Panc1 (cell line): ENCODE results near the gene ADAM21. TPM values are rescaled to one million over a fixed set of nuclear protein-coding genes. Genes with fewer than 3 reads are reported as not detected.
"Not testable (repeated sequence)": the region's sequence is repeated elsewhere in the genome, so short reads cannot be mapped to it uniquely, and the experiment has no call there.

ENCODE experiments used
- ATAC-seq: fragments of 200-7000 bp; cut with Tn5 transposase; 2 replicates; pipeline ENCODE4 v1.9.1; 2020; ENCODE audit warnings: mild to moderate bottlenecking, moderate library complexity
- BruUV-seq: library from RNA; stranded (reverse); fragments of 400-500 nt; replicated peaks from 2 replicates; lab custom pipeline; 2021; lab: Mats Ljungman, UMichigan
- CTCF ChIA-PET: fragments of 300-600 bp; sonication (Branson Sonifier 250); formaldehyde crosslinking; loops from one replicate; lab custom pipeline; 2022; ENCODE audit warnings: antibody characterized with exemption; lab: Charles Lee
- POLR2A ChIA-PET: fragments of 300-600 bp; sonication (Branson Sonifier 250); formaldehyde crosslinking; loops from one replicate; lab custom pipeline; 2022; ENCODE audit warnings: antibody characterized with exemption; lab: Charles Lee
- DNase-seq: peaks from one replicate; pipeline ENCODE4 v3.0.0-alpha.2; 2010; ENCODE audit warnings: low read depth, low spot score
- H3K27ac ChIP-seq: 2 replicates; pipeline ENCODE4 v1.5.1; 2011; ENCODE audit warnings: mild to moderate bottlenecking, low read length, inconsistent platforms
- H3K27me3 ChIP-seq: fragments of 200-500 bp; sonication (Bioruptor generic); 2 replicates; pipeline ENCODE4 v1.6.0; 2014; ENCODE audit warnings: low read length, inconsistent platforms; ENCODE audit not compliant: control insufficient read depth, insufficient read depth
- H3K36me3 ChIP-seq: fragments of 200-500 bp; sonication (Bioruptor generic); 2 replicates; pipeline ENCODE4 v1.5.1; 2014; ENCODE audit warnings: inconsistent platforms, mild to moderate bottlenecking, low read length, moderate library complexity; ENCODE audit not compliant: control insufficient read depth, insufficient read depth
- H3K4me1 ChIP-seq: 2 replicates; pipeline ENCODE4 v1.5.1; 2011; ENCODE audit warnings: inconsistent platforms, mild to moderate bottlenecking, low read length, moderate library complexity; ENCODE audit not compliant: control insufficient read depth, insufficient read depth
- H3K4me3 ChIP-seq, 2 experiments: 2 replicates each; pipeline ENCODE4 v1.5.1; 2011 to 2012; ENCODE audit warnings: low read depth in 2 of 2, low read length in 2 of 2, mild to moderate bottlenecking in 2 of 2, inconsistent platforms in 1 of 2, moderate library complexity in 1 of 2
- H3K9me3 ChIP-seq: fragments of 200-500 bp; sonication (Bioruptor generic); 2 replicates; pipeline ENCODE4 v1.5.1; 2014; ENCODE audit warnings: low read depth, mild to moderate bottlenecking, inconsistent platforms, low read length, moderate library complexity; ENCODE audit not compliant: control insufficient read depth, insufficient read depth
- POLR2AphosphoS5 ChIP-seq: IDR thresholded peaks from 2 replicates; pipeline ENCODE4 v1.6.1; 2012; ENCODE audit warnings: mild to moderate bottlenecking, low read depth, low read length, moderate library complexity
- SIN3A ChIP-seq: IDR thresholded peaks from 2 replicates; pipeline ENCODE4 v1.6.1; 2012; ENCODE audit warnings: low read depth, mild to moderate bottlenecking, low read length, moderate library complexity, borderline replicate concordance; ENCODE audit not compliant: insufficient read depth
- TCF7L2 ChIP-seq: IDR thresholded peaks from 2 replicates; pipeline ENCODE4 v1.6.1; 2011; ENCODE audit warnings: mild to moderate bottlenecking, low read depth, low read length, inconsistent platforms
- in situ Hi-C: cut with HindIII; loops from 2 replicates; pipeline ENCODE4 v1.10.0; 2016; ENCODE audit warnings: low sequenced_read_pairs, low pct_unique_long_range_greater_than_20kb
- intact Hi-C: fragments of 100-400 bp; cut with micrococcal nuclease; formaldehyde crosslinking; loops from one replicate; pipeline ENCODE4 v1.10.0; 2022; ENCODE audit not compliant: unreplicated experiment
- total RNA-seq: library from RNA; stranded (reverse); gene quantifications from one replicate; pipeline ENCODE4 v1.2.1, GENCODE V29; 2021; ENCODE audit not compliant: unreplicated experiment
- TF ChIP-seq, protein P1 (sequence below), 2 experiments: IDR thresholded peaks; 2 replicates each; pipeline ENCODE4 v1.6.1; 2011 to 2012; ENCODE audit warnings: low read depth in 2 of 2, control low read depth in 1 of 2, low read length in 1 of 2, mild to moderate bottlenecking in 1 of 2, moderate library complexity in 1 of 2; ENCODE audit not compliant: insufficient read depth in 1 of 2
- TF ChIP-seq, protein P2 (sequence below): fragments of 450-650 bp; IDR thresholded peaks from 2 replicates; pipeline ENCODE4 v1.5.1; 2017; ENCODE audit warnings: mild to moderate bottlenecking

The ADAM21 gene
- total RNA-seq, 1 experiment from 2014 or later: 0.08 TPM

DNA sequence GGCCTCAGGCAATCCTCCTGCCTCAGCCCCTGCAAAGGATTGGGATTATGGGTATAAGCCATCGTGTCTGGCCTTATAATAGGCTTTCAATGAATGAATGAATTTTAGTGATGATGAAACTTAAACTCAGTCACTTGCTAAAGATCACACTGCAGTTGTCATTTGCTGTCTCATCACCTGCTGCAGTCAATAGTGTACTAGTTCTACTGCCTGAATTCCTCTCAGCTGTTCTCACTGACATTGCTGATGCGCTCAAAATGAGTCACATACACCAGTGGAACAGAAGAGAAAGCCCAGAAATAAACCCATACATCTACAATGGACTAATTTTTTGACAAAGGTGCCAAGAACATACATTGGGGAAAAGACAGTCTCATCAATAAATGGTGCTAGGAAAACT, 29.4 kb upstream of the ADAM21 start:
- Histone ChIP-seq H3K27ac (no peak overlapping the region), H3K36me3 (no peaks in the 10 kb centered on the region), H3K4me3 (no peak overlapping the region), H3K9me3 (no peaks in the 10 kb centered on the region), H3K4me1 (no peaks in the 10 kb centered on the region), H3K27me3 (no peaks in the 10 kb centered on the region)
- intact Hi-C loops (no loop called here), in situ Hi-C loops (no loop called here)
- no TSS peak for BruUV-seq
- DNase-seq (no peak), ATAC-seq (no peak)
- TF ChIP-seq TCF7L2 (no peak), SIN3A (no peak), POLR2AphosphoS5 (no peak)
- TF ChIP-seq, protein P1, sequence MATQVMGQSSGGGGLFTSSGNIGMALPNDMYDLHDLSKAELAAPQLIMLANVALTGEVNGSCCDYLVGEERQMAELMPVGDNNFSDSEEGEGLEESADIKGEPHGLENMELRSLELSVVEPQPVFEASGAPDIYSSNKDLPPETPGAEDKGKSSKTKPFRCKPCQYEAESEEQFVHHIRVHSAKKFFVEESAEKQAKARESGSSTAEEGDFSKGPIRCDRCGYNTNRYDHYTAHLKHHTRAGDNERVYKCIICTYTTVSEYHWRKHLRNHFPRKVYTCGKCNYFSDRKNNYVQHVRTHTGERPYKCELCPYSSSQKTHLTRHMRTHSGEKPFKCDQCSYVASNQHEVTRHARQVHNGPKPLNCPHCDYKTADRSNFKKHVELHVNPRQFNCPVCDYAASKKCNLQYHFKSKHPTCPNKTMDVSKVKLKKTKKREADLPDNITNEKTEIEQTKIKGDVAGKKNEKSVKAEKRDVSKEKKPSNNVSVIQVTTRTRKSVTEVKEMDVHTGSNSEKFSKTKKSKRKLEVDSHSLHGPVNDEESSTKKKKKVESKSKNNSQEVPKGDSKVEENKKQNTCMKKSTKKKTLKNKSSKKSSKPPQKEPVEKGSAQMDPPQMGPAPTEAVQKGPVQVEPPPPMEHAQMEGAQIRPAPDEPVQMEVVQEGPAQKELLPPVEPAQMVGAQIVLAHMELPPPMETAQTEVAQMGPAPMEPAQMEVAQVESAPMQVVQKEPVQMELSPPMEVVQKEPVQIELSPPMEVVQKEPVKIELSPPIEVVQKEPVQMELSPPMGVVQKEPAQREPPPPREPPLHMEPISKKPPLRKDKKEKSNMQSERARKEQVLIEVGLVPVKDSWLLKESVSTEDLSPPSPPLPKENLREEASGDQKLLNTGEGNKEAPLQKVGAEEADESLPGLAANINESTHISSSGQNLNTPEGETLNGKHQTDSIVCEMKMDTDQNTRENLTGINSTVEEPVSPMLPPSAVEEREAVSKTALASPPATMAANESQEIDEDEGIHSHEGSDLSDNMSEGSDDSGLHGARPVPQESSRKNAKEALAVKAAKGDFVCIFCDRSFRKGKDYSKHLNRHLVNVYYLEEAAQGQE (IDR thresholded peaks at IDR 0.05; ENCODE audit: insufficient read depth in 1 of 2, low read depth in 2 of 2, low read length in 1 of 2): no peak
- TF ChIP-seq, protein P2, sequence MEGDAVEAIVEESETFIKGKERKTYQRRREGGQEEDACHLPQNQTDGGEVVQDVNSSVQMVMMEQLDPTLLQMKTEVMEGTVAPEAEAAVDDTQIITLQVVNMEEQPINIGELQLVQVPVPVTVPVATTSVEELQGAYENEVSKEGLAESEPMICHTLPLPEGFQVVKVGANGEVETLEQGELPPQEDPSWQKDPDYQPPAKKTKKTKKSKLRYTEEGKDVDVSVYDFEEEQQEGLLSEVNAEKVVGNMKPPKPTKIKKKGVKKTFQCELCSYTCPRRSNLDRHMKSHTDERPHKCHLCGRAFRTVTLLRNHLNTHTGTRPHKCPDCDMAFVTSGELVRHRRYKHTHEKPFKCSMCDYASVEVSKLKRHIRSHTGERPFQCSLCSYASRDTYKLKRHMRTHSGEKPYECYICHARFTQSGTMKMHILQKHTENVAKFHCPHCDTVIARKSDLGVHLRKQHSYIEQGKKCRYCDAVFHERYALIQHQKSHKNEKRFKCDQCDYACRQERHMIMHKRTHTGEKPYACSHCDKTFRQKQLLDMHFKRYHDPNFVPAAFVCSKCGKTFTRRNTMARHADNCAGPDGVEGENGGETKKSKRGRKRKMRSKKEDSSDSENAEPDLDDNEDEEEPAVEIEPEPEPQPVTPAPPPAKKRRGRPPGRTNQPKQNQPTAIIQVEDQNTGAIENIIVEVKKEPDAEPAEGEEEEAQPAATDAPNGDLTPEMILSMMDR: no peak
- ChIA-PET POLR2A (no interaction called here), CTCF (no interaction called here)

DNA sequence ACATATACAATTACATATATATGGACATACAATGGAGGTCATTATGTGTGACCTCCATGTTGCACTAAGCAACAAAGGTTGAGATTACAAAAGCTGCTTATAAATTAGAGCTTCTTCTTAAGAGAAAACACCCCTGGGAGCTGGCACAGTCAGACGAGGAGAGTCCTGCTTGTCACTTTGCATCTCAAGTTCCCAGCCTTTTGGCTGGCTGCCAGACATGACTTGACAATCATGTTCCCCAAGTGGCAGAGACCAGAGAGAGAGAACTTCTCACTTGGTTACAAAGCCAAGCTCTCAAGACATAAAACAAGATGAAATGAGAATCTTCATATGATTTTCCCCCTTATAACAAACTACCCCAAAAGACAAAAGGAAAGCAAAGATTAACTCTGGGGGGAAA, 26.6 kb upstream of the ADAM21 start:
- ATAC-seq (no peak), DNase-seq (no peak)
- H3K27me3 ChIP-seq: no peaks in the 10 kb centered on the region
- no peak overlapping the region for H3K4me3 ChIP-seq
- intact Hi-C loops (no loop called here), in situ Hi-C loops (no loop called here)
- no peaks in the 10 kb centered on the region for H3K36me3 ChIP-seq
- POLR2A ChIA-PET: no interaction called here
- H3K4me1 ChIP-seq: no peaks in the 10 kb centered on the region
- H3K27ac ChIP-seq: no peak overlapping the region
- CTCF ChIA-PET: no interaction called here
- no peaks in the 10 kb centered on the region for H3K9me3 ChIP-seq
- no peak for TF ChIP-seq TCF7L2
- TF ChIP-seq, protein P2: no peak
- TF ChIP-seq, protein P1 (IDR thresholded peaks at IDR 0.05; ENCODE audit: insufficient read depth in 1 of 2, low read depth in 2 of 2, low read length in 1 of 2): no peak
- no peak for TF ChIP-seq POLR2AphosphoS5
- TF ChIP-seq SIN3A: no peak
- BruUV-seq: no TSS peak

DNA sequence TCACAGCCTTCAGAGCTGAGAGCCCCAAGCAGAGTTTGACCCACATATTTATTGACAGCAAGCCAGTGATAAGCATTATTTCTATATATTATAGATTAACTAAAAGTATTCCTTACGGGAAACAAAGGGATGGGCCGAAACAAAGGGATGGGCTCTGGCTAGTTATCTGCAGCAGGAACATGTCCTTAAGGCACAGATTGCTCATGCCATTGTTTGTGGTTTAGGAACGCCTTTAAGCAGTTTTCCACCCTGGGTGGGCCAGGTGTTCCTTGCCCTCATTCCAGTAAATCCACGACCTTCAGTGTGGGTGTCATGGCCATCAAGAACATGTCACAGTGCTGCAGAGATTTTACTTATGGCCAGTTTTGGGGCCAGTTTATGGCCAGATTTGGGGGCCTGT, 25.4 kb upstream of the ADAM21 start:
- H3K27ac ChIP-seq, H3K4me1 ChIP-seq, H3K36me3 ChIP-seq, ATAC-seq, H3K27me3 ChIP-seq, in situ Hi-C loops, H3K4me3 ChIP-seq, BruUV-seq, DNase-seq, POLR2A ChIA-PET, H3K9me3 ChIP-seq, CTCF ChIA-PET, intact Hi-C loops: not testable (repeated sequence)
